ENCODE measurements around the gene ANKRD6.
"Not testable (repeated sequence)": the region's sequence is repeated elsewhere in the genome, so short reads cannot be mapped to it uniquely, and the experiment has no call there.

The ANKRD6 gene

DNA sequence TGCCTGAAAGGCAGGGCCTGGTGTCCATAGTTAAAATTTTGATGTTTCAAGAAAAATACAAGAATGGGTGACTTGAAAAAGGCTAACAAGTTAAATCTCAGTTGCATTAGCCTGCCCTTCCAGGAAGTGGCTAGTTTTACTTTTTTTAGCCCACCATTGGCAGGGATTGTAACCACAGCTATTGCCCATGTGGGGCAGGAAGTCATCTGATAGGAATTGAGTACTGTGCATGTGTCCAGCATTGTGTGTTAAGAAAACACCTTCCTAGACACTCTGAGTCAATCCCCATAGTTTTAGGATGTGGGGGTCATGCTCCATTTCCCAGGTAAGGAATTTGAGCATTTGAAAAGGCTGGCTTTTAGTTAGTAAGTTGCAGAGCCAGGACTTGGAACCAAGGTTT lies 178.7 kb downstream of the ANKRD6 start:
- DNase-seq, result no peak

DNA sequence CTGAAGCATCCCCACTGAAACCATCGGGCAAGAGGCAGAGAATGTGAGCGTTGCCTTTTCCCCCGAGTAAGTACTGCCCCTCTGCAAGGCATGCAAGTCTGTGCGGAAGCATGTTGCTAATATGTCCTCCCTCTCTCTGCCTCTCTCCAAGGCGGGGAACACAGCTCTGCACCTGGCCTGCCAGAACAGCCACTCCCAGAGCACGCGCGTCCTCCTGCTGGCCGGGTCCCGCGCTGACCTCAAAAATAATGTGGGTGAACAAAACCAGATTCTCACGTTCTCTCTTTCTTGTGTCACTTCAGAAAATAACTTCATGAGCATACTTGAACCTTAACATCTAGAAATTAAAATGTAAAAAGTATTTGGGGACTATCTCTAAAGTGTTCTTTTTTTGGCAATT lies 179.2 kb downstream of the ANKRD6 start:
- no peak for DNase-seq

DNA sequence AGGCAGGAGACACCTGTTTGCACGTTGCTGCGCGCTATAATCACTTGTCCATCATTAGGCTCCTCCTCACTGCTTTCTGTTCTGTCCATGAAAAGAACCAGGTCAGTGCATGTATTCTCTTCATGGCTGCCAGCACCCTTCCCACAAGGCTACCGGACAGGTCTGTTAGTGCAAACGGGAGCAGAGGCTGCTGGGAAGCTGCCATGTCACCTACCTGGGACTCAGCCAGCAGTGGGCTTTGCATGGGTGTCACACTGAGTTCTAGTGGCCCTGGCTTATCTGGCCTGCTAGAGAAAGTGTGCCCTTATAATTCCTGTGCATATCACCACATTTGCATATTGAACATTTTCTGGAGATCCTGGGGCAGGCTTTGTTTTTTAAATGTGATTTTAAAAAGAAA lies 180.8 kb downstream of the ANKRD6 start:
- DNase-seq, result no peak

DNA sequence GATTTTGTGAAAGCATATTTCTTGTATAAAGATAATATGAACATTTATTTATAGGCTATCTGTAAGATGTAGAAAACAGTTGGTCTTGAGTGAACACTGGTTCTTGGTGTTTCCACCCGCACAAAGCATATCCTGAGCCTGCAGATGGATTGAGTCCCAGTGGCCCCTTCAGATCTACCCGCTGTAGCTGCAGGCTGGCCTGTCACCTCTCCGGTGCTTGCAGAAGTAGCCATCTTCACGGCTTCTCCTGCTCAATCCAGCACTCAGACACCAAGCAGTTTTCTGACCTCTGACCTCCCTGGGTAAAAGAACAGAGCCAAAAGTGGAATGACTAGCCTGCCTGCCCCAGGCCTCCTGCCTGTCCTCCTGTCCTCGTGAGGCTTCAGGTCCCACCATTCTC lies 182.9 kb downstream of the ANKRD6 start:
- DNase-seq, result no peak

DNA sequence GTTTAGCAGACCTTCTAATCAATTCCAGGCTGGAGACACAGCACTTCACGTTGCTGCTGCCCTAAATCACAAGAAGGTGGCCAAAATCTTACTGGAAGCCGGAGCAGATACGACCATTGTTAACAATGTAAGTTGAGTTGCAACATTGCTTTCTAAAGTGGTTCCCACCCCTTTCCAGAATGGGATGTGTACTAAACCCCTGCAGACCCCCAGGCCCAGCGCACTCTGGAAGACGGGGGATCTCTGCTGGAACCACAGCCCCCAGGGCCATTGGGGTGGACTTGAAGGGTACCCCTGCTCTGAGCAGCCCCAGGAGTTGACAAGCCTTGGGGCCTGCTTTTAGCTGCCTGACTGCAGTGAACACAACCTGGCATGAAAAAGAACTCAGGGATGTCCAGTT lies 183.6 kb downstream of the ANKRD6 start:
- no peak for DNase-seq

DNA sequence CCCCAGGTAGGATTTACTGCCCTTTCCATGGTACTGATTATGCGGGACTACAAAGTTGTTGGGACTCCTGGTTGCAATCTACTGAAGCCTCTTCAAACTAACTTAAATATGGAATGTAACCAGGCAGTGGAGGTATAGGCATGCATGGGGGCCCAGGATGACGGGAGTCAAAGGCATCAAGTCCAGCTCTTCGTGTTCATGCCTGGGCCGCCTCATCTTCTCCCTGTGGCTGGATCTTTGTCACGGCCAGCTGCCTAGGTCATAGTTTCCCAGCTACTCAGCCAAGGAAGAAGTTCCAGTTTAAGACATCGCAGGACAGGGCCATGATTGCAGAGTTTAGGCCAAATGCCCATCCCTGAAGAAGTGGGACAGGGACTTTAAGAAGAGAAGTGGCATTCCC lies 185.1 kb downstream of the ANKRD6 start:
- no peak for DNase-seq

DNA sequence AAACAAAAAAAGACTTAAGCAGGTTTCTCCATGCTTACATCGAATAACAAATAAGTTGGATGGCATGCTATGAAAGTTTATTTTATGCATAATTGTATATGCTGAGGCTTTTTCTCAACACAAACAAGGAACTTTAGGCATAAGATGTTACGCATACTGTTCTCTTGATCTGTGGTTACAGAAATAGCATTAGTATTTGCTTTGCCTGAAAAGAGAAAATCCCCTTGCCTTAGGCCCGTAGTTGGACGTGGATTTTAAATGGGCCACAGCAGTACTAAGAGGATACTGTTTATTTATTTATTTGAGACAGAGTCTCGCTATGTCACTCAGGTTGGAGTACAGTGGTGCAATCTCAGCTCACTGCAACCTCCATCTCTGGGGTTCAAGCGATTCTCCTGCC lies 186.6 kb downstream of the ANKRD6 start:
- DNase-seq, result no peak

DNA sequence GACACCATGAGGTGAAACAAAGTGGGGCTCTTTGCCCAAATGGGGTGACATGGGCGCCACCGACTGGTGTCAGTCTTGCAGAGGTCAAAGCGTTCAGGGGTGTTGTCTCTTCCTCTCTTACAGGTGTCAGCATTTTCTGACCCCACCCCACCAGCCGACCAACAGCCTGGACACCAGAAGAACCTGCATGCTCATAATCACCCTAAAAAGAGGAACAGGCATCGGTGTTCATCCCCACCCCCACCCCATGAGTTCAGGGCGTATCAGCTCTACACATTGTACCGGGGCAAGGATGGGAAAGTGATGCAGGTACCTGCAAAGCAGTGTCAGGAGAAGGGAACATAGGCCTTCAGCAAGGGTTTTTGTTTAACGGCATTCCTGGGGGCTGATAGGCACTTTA lies 190.8 kb downstream of the ANKRD6 start:
- no peak for DNase-seq

DNA sequence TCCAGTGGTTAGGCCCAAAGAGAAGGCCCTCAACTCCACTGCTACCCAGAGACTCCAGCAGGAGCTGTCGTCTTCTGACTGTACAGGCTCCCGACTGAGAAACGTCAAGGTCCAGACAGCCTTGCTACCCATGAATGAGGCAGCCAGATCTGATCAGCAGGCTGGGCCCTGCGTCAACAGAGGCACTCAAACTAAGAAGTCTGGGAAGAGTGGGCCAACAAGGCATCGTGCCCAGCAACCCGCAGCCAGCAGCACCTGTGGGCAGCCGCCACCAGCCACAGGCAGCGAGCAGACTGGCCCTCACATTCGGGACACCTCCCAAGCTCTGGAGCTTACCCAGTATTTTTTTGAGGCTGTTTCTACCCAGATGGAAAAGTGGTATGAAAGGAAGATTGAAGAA lies 197.5 kb downstream of the ANKRD6 start:
- DNase-seq, result no peak

DNA sequence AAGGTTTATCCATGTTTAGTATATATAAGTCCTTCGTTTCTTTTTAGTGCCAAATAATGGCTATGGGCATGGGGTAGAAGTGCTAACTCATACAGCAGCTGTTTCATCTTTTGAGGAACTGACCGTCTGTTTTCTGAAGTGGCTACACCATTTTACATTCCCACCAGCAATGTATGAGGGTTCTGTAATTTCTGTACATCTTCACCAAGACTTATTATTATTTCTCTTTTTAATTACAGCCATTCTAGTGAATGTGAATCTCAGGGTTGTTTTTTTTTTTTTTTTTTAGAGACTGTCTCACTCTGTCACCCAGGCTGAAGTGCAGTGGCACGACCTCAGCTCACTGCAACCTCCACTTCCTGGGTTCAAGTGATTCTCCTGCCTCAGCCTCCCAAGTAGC lies 203.5 kb downstream of the ANKRD6 start:
- not testable (repeated sequence) for DNase-seq

DNA sequence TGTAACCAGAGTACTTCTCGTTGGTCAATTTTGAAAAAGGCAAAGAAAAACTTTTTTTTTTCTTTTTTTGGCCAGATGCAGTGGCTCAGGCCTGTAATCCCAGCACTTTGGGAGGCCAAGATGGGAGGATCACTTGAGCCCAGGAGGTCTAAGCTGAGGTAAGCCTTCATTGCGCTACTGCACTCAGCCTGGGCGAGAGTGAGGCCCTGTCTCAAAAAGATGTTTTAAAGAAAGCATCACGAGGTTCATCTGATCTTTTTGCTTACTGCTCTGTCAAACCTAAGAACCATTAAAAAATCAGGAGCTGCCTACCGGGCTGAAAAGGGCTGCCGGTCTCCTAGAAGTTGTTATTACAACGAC lies 205.0 kb downstream of the ANKRD6 start:
- DNase-seq, result no peak

DNA sequence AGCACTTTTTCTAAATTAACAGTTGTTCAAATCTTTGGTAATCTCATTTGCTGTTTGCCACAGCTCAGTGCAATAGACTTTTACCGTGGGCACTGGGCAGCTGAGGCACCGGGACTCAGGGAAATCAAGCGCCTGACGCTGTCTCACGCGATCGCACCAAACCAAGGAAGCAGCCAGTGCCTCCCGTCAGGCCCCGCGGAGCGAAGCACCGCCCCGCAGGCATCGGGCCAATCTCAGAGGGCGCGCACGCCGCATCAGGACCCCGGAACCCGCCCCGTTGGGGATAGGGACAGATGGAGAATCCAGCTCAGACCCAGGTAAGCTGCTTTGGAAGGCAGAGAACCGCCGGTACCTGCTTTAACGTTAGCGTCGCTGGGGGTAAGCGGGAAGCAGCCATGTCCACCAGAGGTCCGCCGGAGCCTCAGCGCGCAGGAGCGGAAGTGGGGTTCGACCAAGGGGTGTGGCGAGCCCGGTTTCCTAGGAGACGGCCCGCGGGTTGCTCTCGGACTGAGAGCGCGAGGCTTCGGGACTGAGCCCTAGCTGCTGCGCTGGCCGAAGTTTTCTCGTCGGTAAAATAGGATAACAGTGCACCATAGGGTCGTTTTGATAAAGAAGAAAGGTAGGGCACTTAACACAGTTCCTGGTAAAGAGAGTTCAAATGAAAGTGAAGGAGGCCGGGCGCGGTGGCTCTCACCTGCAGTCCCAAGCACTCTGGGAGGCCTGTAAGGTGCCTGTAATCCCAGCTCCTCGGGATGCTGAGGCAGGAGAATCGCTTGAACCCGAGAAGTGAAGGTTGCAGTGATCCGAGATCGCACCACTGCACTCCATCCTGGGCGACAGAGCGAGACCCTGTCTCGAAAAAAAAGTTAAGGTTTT lies 205.6 kb downstream of the ANKRD6 start, which contains the start of gene LYRM2:
Gene LYRM2, minus strand, starts transcription at position 428 of the 876 bp plus-strand sequence. Its CDS starts 31 bp downstream, at position 397.
- peak; percentile 88 to 89 for DNase-seq

DNA sequence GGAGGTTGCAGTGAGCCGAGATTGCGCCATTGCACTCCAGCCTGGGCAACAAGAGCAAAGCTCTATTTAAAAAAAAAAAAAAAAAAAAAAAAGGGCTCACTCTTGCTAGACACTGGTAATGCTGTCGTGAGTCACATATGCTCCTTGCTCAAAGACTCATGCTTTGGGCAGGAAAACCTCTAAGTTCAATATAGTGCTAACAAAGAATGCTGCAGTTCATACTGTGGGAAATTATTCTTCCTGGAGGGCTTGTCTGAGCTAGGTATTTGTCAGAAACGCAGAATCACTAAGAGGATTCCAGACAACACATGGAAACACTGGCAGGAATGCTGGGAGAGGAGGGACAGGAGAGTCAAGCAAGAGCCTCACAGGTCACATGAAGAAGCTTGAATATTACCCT lies 207.9 kb downstream of the ANKRD6 start:
- no peak for DNase-seq

DNA sequence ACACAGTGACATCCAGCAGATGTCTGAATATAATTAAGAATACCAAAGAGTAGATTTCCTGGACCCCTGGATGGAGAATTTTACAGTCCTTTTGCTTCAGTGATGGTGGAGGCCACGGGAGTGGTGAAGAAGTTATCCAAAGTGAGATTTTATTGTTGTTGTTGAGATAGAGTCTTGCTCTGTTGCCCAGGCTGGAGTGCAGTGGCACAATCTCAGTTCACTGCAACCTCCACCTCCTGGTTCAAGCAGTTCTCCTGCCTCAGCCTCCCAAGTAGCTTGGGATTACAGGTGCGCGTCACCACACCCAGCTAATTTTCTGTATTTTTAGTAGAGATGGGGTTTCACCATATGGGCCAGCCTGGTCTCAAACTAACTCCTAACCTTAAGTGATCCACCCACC lies 208.6 kb downstream of the ANKRD6 start:
- not testable (repeated sequence) for DNase-seq

DNA sequence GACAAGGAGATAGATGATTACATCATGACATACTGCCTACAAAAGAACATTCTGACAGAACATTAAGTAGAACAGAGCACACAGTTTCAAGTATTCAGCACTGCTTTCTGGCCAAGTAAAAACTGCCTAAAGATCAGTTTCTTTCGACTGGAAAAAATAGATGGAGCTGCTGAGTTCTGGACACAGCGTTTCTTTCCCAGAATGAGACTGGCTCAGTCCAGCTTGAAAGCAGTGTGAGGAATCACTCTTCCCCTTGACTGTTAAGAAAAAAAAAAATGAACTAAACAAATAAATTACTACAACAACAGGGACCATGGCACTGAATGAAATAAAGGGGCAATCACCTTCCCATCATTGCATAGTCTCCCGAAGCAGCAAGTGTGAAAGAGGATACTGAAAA lies 210.0 kb downstream of the ANKRD6 start:
- no peak for DNase-seq

DNA sequence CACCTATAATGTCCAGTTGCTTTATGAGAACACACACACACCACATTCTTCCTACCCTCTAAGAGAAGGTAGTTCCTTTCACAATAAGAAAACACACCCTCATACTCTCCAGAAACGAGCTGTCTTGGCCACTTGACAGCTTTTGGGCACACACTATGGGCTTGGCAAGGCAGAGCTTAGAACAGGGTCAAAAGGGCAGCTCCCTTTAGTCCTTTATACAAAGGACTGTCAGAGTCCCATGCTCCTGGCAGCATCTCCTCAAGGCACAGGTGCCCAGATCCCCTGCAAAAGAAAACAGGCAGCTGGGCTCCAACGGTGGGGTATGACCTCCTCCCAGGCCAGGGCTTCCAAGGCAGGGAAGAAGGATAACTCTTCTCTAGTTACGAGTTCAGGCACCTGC lies 210.5 kb downstream of the ANKRD6 start:
- no peak for DNase-seq

DNA sequence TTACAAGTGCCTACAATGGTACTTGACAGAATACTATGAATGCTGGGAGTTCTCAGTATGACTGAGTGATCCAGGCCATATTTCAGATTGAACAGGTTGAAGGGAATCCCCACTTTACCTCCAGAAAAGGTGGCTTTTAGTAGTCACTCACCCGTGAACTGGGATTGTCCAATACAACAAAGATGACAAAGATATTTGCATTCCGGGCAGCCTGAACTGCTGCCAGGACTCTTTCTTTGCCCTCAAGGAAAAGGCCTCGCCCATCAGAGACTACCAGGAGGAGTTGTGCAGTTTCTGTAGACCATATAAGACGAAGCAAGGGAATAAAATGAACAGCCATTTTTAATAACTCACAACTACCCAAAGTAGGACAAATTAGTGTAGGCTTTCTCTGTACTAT lies 211.9 kb downstream of the ANKRD6 start:
- DNase-seq, result no peak

DNA sequence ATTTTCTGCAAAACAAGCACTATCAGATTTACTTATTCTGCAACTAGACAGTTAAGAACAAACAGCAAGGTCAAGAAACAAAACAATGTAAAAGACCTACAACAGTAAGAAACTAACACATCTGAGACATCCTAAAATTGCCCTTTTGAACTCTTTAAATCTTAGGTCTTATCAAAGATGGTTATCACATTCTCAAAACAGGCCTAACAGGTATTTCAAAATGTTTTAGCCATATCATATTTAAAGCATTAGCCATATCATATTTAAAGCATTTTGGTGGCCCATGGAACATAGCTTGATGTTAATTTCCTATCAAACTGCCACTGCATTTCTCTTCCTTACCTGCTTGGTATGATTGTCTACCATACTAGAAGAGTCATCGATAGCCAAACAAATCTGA lies 216.7 kb downstream of the ANKRD6 start:
- no peak for DNase-seq

DNA sequence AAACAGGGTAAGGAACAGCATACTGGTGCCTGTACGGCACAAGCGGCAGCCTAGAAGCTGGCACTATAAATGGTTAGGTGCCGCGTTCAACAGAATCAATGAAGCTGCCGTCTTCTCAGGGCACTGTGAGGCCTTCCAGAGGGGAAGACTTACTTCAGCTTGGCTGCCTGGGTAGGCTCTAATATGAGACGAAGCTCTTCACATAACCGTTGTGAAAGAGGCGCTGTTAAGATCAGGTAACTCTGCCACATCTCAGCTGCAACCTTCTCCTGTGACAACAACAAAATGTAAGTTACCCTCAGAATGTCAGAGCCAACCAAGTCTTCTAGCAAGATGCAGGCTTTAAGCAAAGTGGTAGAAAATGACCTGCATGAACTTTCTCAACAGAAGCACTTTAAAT lies 217.6 kb downstream of the ANKRD6 start:
- DNase-seq, result no peak

DNA sequence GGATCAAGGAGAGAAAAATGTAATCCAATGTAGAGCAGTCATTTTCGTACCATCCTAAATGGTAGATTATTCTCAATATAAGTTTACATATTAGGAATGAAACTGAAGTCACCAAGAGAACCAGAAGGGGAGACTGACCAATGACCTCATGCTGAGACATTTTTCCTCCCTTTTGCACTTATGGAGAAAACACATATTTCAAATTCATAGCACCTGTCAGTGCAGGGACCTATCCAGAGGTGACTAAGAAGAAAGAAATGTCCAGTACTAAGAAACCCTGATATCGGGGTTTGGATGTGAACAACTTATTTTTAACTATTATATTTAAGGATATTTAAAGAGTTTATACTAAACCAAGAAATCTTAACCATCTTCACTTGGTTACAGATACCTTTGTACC lies 222.2 kb downstream of the ANKRD6 start:
- DNase-seq, result no peak

DNA sequence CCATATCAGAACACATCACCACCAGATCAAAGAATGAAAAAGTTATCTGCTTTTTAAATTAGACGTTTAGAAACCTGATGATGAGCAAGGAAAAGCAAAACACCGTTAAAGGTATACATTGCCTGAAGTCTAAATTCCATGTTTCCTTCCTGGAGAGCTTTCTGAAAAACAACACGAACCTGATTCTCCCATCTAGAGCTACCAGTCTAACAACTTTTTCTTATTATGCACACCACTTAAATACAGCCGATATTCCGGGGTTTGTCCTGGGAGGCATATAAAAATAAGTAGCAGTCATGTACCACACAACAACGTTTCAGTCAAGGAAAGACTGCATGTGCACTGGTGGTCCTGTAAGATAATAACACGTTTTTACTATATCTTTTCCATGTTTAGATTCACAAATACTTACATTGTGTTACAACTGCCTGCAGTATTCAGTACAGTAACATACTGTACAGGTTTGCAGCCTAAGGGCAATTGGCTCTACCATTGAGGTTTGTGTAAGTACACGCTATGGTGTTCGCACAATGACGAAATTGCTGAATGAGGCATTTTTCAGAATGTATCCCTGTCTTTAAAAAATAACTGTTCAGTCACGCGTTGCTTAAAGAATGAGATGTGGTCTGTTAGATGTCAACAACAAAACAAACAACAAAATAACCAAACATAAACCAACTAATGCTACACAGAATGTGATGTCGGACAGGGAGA lies 224.7 kb downstream of the ANKRD6 start:
- no peak for DNase-seq

DNA sequence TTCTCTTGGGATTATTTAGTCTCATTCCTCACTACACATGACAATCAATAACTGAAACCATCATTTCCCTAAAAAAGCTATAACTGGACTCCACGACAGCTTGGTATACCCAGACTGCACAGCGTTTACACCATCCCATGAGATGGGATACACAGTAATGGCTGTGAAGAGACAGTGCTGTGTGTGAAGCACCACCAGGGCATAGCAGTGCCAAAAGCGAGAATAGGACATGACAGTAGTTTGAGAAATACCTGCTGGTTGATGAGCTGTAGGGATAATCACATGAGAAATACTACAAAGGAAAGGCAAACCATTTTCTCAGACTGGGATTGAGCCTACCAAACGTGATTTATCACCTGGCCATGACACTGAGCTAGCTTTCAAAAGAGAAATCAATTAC lies 228.0 kb downstream of the ANKRD6 start:
- DNase-seq, result no peak

DNA sequence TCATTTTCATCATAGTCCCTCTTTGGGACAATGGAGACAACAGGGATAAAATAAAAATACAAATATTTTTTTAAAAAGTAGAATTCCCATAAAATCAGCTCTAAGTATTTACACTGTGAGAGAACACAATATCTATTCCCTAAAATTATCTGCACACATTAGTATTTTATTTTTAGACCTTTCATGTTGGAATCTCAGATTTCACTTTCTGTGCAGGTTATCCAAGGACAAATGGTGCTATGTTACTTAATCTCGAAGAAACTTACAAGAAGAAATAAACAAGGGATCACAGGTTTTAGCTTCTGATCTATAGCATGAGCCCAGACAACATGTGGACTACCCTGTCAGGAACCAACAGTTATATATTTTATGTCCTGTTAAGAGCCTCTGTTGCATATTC lies 228.6 kb downstream of the ANKRD6 start:
- DNase-seq, result no peak

DNA sequence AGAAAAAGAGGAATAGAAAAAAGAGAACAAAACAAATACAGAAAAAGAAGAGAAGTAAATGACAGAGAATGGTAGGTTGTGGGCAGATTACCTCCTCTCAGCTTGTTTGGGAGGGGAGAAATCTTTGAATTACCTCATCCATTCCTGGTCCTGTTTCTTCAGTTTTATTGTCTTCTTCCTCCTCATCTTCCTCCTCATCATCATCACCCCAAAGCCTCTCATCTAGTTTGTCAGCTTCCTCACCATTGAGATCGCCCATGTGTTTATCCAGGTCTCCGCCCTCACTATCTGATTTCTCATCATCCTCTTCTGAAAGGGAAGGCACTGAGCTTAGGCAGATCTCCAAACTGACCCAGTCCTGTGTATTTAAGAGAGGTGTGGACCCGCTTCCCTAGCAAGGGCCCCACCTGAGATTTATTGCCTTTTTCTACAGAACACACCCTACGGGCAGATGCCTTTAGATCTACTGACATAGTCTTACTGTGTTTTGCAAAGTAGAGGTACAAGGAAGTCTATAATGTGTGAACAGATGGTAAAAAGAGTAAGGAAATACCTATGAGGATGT lies 229.8 kb downstream of the ANKRD6 start:
- no peak for DNase-seq
